Fibroblast of mammary gland (primary cell): ENCODE results near the gene SIK2.

Experiments
- DNase-seq: peaks from one replicate; pipeline ENCODE4 v3.0.0-alpha.2; 2010; ENCODE audit warnings: low read depth
- H3K4me3 ChIP-seq: 2 replicates; pipeline ENCODE4 v1.5.1; 2011; ENCODE audit warnings: low read depth, mild to moderate bottlenecking, low read length, moderate library complexity; ENCODE audit not compliant: control insufficient read depth
- CTCF ChIP-seq: conservative IDR thresholded peaks from 2 replicates; pipeline ENCODE4 v1.5.1; 2011; ENCODE audit warnings: low read depth, low read length, inconsistent platforms; ENCODE audit not compliant: control insufficient read depth, insufficient read depth

The SIK2 gene

GRCh38 chr11:111659201-111660115 is 57.2 kb downstream of the SIK2 start:
- no peak for TF ChIP-seq CTCF
- H3K4me3 ChIP-seq = no peak overlapping the region
- no peak for DNase-seq

GRCh38 chr11:111660822-111661221 is 58.6 kb downstream of the SIK2 start:
- no peak for DNase-seq
- no peak overlapping the region for H3K4me3 ChIP-seq
- no peak for TF ChIP-seq CTCF

- DNase-seq = peak; percentile 25
- H3K4me3 ChIP-seq = no peak overlapping the region
- no peak for TF ChIP-seq CTCF
Observed at GRCh38 chr11:111663820-111664219, 61.6 kb downstream of the SIK2 start.

GRCh38 chr11:111665777-111666176 is 63.5 kb downstream of the SIK2 start:
- TF ChIP-seq CTCF = no peak
- no peak overlapping the region for H3K4me3 ChIP-seq

GRCh38 chr11:111668980-111669379 is 66.7 kb downstream of the SIK2 start:
- no peak for TF ChIP-seq CTCF
- H3K4me3 ChIP-seq = no peak overlapping the region
- no peak for DNase-seq

More at GRCh38 chr11:111665777-111666176, 63.5 kb downstream of the SIK2 start:
- DNase-seq = peak; percentile 64

- H3K4me3 ChIP-seq = no peak overlapping the region
- no peak for TF ChIP-seq CTCF
- no peak for DNase-seq
Observed at GRCh38 chr11:111671383-111671782, 69.1 kb downstream of the SIK2 start.
